H1 (cell line): Measurements from ENCODE around the gene GALNT18. TPM values are rescaled to one million over a fixed set of nuclear protein-coding genes. Genes with fewer than 3 reads are reported as not detected.

Experiments used
- CTCF ChIA-PET: fragments of 300-600 bp; sonication (Branson Sonifier 250); formaldehyde crosslinking; loops from one replicate; lab custom pipeline; 2021; ENCODE audit not compliant: partially characterized antibody; lab: Charles Lee
- POLR2A ChIA-PET: fragments of 300-600 bp; sonication (Branson Sonifier 250); formaldehyde crosslinking; loops from one replicate; lab custom pipeline; 2021; ENCODE audit warnings: inconsistent platforms; ENCODE audit not compliant: partially characterized antibody; lab: Charles Lee
- DNase-seq, 2 experiments: peaks; one replicate each; pipeline versions ENCODE4 v3.0.0 to v3.0.0-alpha.2; 2010 to 2022; ENCODE audit warnings: low spot score in 2 of 2, low read depth in 1 of 2, mixed read lengths in 1 of 2
- FAIRE-seq: peaks from 2 replicates; lab custom pipeline; 2011; peaks lifted over from hg19 to GRCh38; lab: Jason Lieb, UNC
- H2AFZ ChIP-seq: 2 replicates; pipeline ENCODE4 v1.8.1; 2012; ENCODE audit warnings: low read length, inconsistent platforms
- H2AK5ac ChIP-seq: 2 replicates; pipeline ENCODE4 v1.6.1; 2013; ENCODE audit warnings: low read depth, low read length
- H2BK120ac ChIP-seq: replicated peaks from 2 replicates; pipeline ENCODE3; 2013; ENCODE audit warnings: low read depth, low read length, inconsistent platforms
- H2BK12ac ChIP-seq: 2 replicates; pipeline ENCODE4 v1.6.1; 2013; ENCODE audit warnings: low read depth, low read length
- H2BK15ac ChIP-seq: 2 replicates; pipeline ENCODE4 v1.6.1; 2013; ENCODE audit warnings: low read length
- H2BK20ac ChIP-seq: 2 replicates; pipeline ENCODE4 v1.6.1; 2013; ENCODE audit warnings: low read length
- H2BK5ac ChIP-seq: 2 replicates; pipeline ENCODE4 v1.6.1; 2013; ENCODE audit warnings: low read depth, low read length
- H3K14ac ChIP-seq: 2 replicates; pipeline ENCODE4 v1.6.1; 2013; ENCODE audit warnings: inconsistent platforms; ENCODE audit not compliant: insufficient read length
- H3K18ac ChIP-seq: 2 replicates; pipeline ENCODE4 v1.6.1; 2013; ENCODE audit warnings: low read length; ENCODE audit errors: extremely low read depth
- H3K23ac ChIP-seq: 2 replicates; pipeline ENCODE4 v1.6.1; 2013; ENCODE audit warnings: inconsistent platforms; ENCODE audit not compliant: insufficient read length
- H3K23me2 ChIP-seq: 2 replicates; pipeline ENCODE4 v1.6.1; 2013; ENCODE audit warnings: low read depth, low read length
- H3K27ac ChIP-seq: 2 replicates; pipeline ENCODE4 v1.6.1; 2011; ENCODE audit warnings: low read depth, low read length, inconsistent platforms
- H3K27me3 ChIP-seq, 4 experiments: replicated peaks in 1 of 4; 1 replicate in 1 of 4; 2 replicates in 3 of 4; pipeline versions ENCODE4 v1.6.1 to v1.8.1; 2011 to 2013; ENCODE audit warnings: low read length in 3 of 4, mild to moderate bottlenecking in 3 of 4, inconsistent platforms in 2 of 4, mixed read lengths in 2 of 4, moderate library complexity in 1 of 4; ENCODE audit not compliant: control insufficient read depth in 3 of 4, insufficient read depth in 3 of 4; ENCODE audit errors: extremely low read depth in 1 of 4
- H3K36me3 ChIP-seq, 4 experiments: 2 replicates each; pipeline versions ENCODE4 v1.6.1 to v1.8.1; 2011 to 2013; ENCODE audit warnings: mild to moderate bottlenecking in 4 of 4, low read length in 3 of 4, moderate library complexity in 2 of 4, control low read depth in 1 of 4, inconsistent platforms in 1 of 4; ENCODE audit not compliant: insufficient read depth in 4 of 4, control insufficient read depth in 2 of 4
- H3K4ac ChIP-seq: replicated peaks from 2 replicates; pipeline ENCODE3; 2013; ENCODE audit warnings: low read length, low read depth, mixed read lengths, inconsistent platforms; ENCODE audit not compliant: insufficient read length
- H3K4me1 ChIP-seq, 4 experiments: replicated peaks in 1 of 4; 1 replicate in 1 of 4; 2 replicates in 3 of 4; pipeline versions ENCODE4 v1.6.1 to v1.8.1; 2011 to 2013; ENCODE audit warnings: low read length in 3 of 4, inconsistent platforms in 2 of 4, mixed read lengths in 1 of 4; ENCODE audit not compliant: insufficient read depth in 4 of 4, control insufficient read depth in 3 of 4
- H3K4me2 ChIP-seq, 2 experiments: 2 replicates each; pipeline versions ENCODE4 v1.6.1 to v1.8.1; 2011 to 2013; ENCODE audit warnings: low read depth in 2 of 2, low read length in 2 of 2, control low read depth in 1 of 2, inconsistent platforms in 1 of 2, mild to moderate bottlenecking in 1 of 2; ENCODE audit not compliant: insufficient read depth in 1 of 2
- H3K4me3 ChIP-seq, 4 experiments: fragments of 200-600, 300-600 bp in 1 of 4; sonication (generic), shearing (Covaris generic), sonication (Bioruptor Twin) in 1 of 4; 2 replicates each; pipeline versions ENCODE4 v1.5.1 to v1.8.1; 2011 to 2016; ENCODE audit warnings: low read length in 4 of 4, low read depth in 3 of 4, control low read depth in 2 of 4, inconsistent platforms in 2 of 4, mild to moderate bottlenecking in 2 of 4, mixed read lengths in 1 of 4, moderate library complexity in 1 of 4; ENCODE audit not compliant: insufficient read depth in 2 of 4; ENCODE audit errors: extremely low read depth in 1 of 4
- H3K56ac ChIP-seq: replicated peaks from 2 replicates; pipeline ENCODE3; 2013; ENCODE audit warnings: low read depth, mild to moderate bottlenecking, mixed read lengths, low read length, inconsistent platforms; ENCODE audit not compliant: insufficient read length
- H3K79me1 ChIP-seq: 2 replicates; pipeline ENCODE4 v1.6.1; 2013; ENCODE audit warnings: low read depth, low read length, control low read depth
- H3K79me2 ChIP-seq, 2 experiments: 2 replicates each; pipeline versions ENCODE4 v1.6.1 to v1.8.1; 2012 to 2013; ENCODE audit warnings: low read length in 2 of 2, mild to moderate bottlenecking in 2 of 2, inconsistent platforms in 1 of 2; ENCODE audit not compliant: insufficient read depth in 2 of 2, control insufficient read depth in 1 of 2
- H3K9ac ChIP-seq, 4 experiments: replicated peaks in 1 of 4; 1 replicate in 1 of 4; 2 replicates in 3 of 4; pipeline versions ENCODE4 v1.6.1 to v1.8.1; 2011 to 2013; ENCODE audit warnings: low read depth in 3 of 4, low read length in 3 of 4, control low read depth in 2 of 4, mild to moderate bottlenecking in 2 of 4, moderate library complexity in 2 of 4, inconsistent platforms in 1 of 4; ENCODE audit errors: extremely low read depth in 1 of 4
- H3K9me3 ChIP-seq, 2 experiments: 2 replicates each; pipeline versions ENCODE4 v1.6.1 to v1.8.1; 2012 to 2013; ENCODE audit warnings: mild to moderate bottlenecking in 2 of 2, moderate library complexity in 2 of 2, control low read depth in 1 of 2, inconsistent platforms in 1 of 2, low read depth in 1 of 2, low read length in 1 of 2, mixed read lengths in 1 of 2; ENCODE audit not compliant: insufficient read depth in 2 of 2
- H4K20me1 ChIP-seq, 2 experiments: replicated peaks in 1 of 2; 2 replicates each; pipeline versions ENCODE3 to v1.8.1; 2011 to 2013; ENCODE audit warnings: inconsistent platforms in 2 of 2, low read length in 2 of 2, mild to moderate bottlenecking in 1 of 2; ENCODE audit not compliant: insufficient read depth in 2 of 2, control insufficient read depth in 1 of 2
- H4K5ac ChIP-seq: 2 replicates; pipeline ENCODE4 v1.6.1; 2013; ENCODE audit warnings: low read length, low read depth, mixed read lengths, inconsistent platforms; ENCODE audit not compliant: insufficient read length
- H4K8ac ChIP-seq: 2 replicates; pipeline ENCODE4 v1.8.0; 2013; ENCODE audit warnings: mild to moderate bottlenecking, moderate library complexity, low read length, inconsistent platforms; ENCODE audit not compliant: insufficient read depth; ENCODE audit errors: extremely low read depth
- H4K91ac ChIP-seq: replicated peaks from 2 replicates; pipeline ENCODE3; 2013; ENCODE audit warnings: low read length, mixed read lengths, inconsistent platforms; ENCODE audit not compliant: insufficient read length
- ATF2 ChIP-seq: IDR thresholded peaks from 2 replicates; pipeline ENCODE4 v1.6.1; 2012; ENCODE audit warnings: low read length, inconsistent platforms
- CBX5 ChIP-seq: fragments of 300-800, 300-1000 bp; sonication (generic); IDR thresholded peaks from 2 replicates; pipeline ENCODE4 v1.7.1; 2016; ENCODE audit warnings: antibody characterized with exemption, low read length, low read depth
- CEBPB ChIP-seq: IDR thresholded peaks from 2 replicates; pipeline ENCODE4 v1.6.1; 2012; ENCODE audit warnings: low read depth, low read length
- CHD1 ChIP-seq: IDR thresholded peaks from 2 replicates; pipeline ENCODE4 v1.6.1; 2012; ENCODE audit warnings: low read depth, low read length, improper control_type of control experiment
- CHD2 ChIP-seq: IDR thresholded peaks from 2 replicates; pipeline ENCODE4 v1.6.1; 2012; ENCODE audit warnings: low read length, improper control_type of control experiment
- CREB1 ChIP-seq: IDR thresholded peaks from 2 replicates; pipeline ENCODE4 v1.6.1; 2012; ENCODE audit warnings: inconsistent platforms
- MAFK ChIP-seq: IDR thresholded peaks from 2 replicates; pipeline ENCODE4 v1.6.1; 2012; ENCODE audit warnings: low read depth, mild to moderate bottlenecking, improper control_type of control experiment, low read length
- POLR2A ChIP-seq, 2 experiments: IDR thresholded peaks; 1 replicate in 1 of 2; 2 replicates in 1 of 2; pipeline ENCODE4 v1.6.1; 2011; ENCODE audit warnings: low read depth in 2 of 2, low read length in 2 of 2, mild to moderate bottlenecking in 2 of 2; ENCODE audit errors: control extremely low read depth in 1 of 2
- POLR2AphosphoS5 ChIP-seq: IDR thresholded peaks from 2 replicates; pipeline ENCODE4 v1.6.1; 2011; ENCODE audit warnings: low read depth, low read length
- POU5F1 ChIP-seq: IDR thresholded peaks from 2 replicates; pipeline ENCODE4 v1.6.1; 2011; ENCODE audit warnings: low read depth, mild to moderate bottlenecking, low read length, moderate library complexity
- RFX5 ChIP-seq: IDR thresholded peaks from 2 replicates; pipeline ENCODE4 v1.6.1; 2011; ENCODE audit warnings: low read depth, low read length, improper control_type of control experiment, borderline replicate concordance
- TBP ChIP-seq: IDR thresholded peaks from 2 replicates; pipeline ENCODE4 v1.6.1; 2011; ENCODE audit warnings: low read depth, low read length, improper control_type of control experiment
- ZNF274 ChIP-seq: IDR thresholded peaks from 2 replicates; pipeline ENCODE4 v1.7.0; 2012; ENCODE audit warnings: low read length, borderline replicate concordance; ENCODE audit errors: extremely low read depth
- WGBS, 2 experiments: shearing (Covaris generic) in 1 of 2; methylation state at CpG; one replicate each; pipeline versions ENCODE4 v1.1.6 to v1.1.7; 2013 to 2015; ENCODE audit warnings: low lambda C conversion rate in 2 of 2, mixed read lengths in 2 of 2, inconsistent platforms in 1 of 2, low coverage in 1 of 2, missing lambda C conversion rate in 1 of 2; ENCODE audit not compliant: insufficient replicate concordance in 2 of 2, insufficient coverage in 1 of 2, insufficient read length in 1 of 2; ENCODE audit errors: extremely low coverage in 1 of 2, missing lambda C conversion rate in 1 of 2; 5-methylcytosine and 5-hydroxymethylcytosine counted together
- polyA plus RNA-seq, 7 experiments: library from polyadenylated mRNA; depleted of rRNA in 3 of 7; stranded (reverse) in 5 of 7; unstranded in 2 of 7; fragments of >200 nt in 5 of 7; fragments of 200-250 nt in 2 of 7; gene quantifications; 1 replicate in 5 of 7; 2 replicates in 1 of 7; 4 replicates in 1 of 7; pipeline versions ENCODE4 v1.2.1 to v1.2.3, GENCODE V29; 2011 to 2013; ENCODE audit warnings: missing spikeins in 2 of 7, mixed read lengths in 2 of 7
- total RNA-seq: library from RNA; stranded (reverse); fragmentation: NEBNext Ultra II Directional; extraction: Animal tissue kit (Norgen Biotek cat#: 25700); gene quantifications from 2 replicates; pipeline ENCODE4 v1.2.1, GENCODE V29; 2021

GALNT18 gene
- total and polyA plus RNA-seq, 2 of the 8 experiments (the other 6 are each of a cell fraction or from before 2014, with no cell fraction given), result 6.0 to 9.4 TPM

- FAIRE-seq, result no peak
- CTCF ChIA-PET, result interaction anchor here (1.0 to 1.4 kb wide), 5 partner anchors 12 to 425 kb away, joined by 3 to 4 read pairs (median 3); no protein-coding TSS in a partner anchor
These were observed 160.3 kb downstream of the GALNT18 start for GRCh38 chr11:11461473-11461872.

More at GRCh38 chr11:11461473-11461872, 160.3 kb downstream of the GALNT18 start:
- H3K4ac ChIP-seq, result no peak overlapping the region
- H3K4me2 ChIP-seq, result no peak overlapping the region
- H4K20me1 ChIP-seq, result no peaks in the 10 kb centered on the region
- H2BK120ac ChIP-seq, result no peak overlapping the region
- H2BK15ac ChIP-seq, result no peak overlapping the region
- H2BK12ac ChIP-seq, result no peak overlapping the region
- H3K27me3 ChIP-seq, result no peaks in the 10 kb centered on the region
- 93% methylated on average over 10 of the region's 10 CpGs; no CpG with 5 or more reads in 1 of the 2 experiments for WGBS, 2 experiments
- H3K27ac ChIP-seq, result no peak overlapping the region
- no peak overlapping the region for H4K91ac ChIP-seq
- H2BK20ac ChIP-seq, result no peak overlapping the region
- no peaks in the 10 kb centered on the region for H3K23me2 ChIP-seq
- no peak for DNase-seq
- no peaks in the 10 kb centered on the region for H3K9me3 ChIP-seq
- H3K56ac ChIP-seq, result no peak overlapping the region
- no peaks in the 10 kb centered on the region for H3K36me3 ChIP-seq
- no peak overlapping the region for H3K4me3 ChIP-seq
- H2BK5ac ChIP-seq, result no peak overlapping the region
- TF ChIP-seq CHD1, result no peak
- TF ChIP-seq CBX5, result no peak
- TF ChIP-seq TBP, result no peak
- TF ChIP-seq MAFK, result no peak
- no peak for TF ChIP-seq ATF2
- no peak for TF ChIP-seq ZNF274
- TF ChIP-seq CREB1, result no peak
- no peak for TF ChIP-seq POU5F1
- no peak for TF ChIP-seq CEBPB
- TF ChIP-seq CHD2, result no peak
- no peak for TF ChIP-seq RFX5
- TF ChIP-seq POLR2A (IDR thresholded peaks at IDR 0.05; ENCODE audit: control extremely low read depth in 1 of 2, low read depth in 2 of 2, low read length in 2 of 2), result no peak
- TF ChIP-seq POLR2AphosphoS5, result no peak
- H3K23ac ChIP-seq, result no peak overlapping the region
- no peak overlapping the region for H2AK5ac ChIP-seq
- no peaks in the 10 kb centered on the region for H3K4me1 ChIP-seq
- no peak overlapping the region for H4K8ac ChIP-seq
- H3K18ac ChIP-seq, result no peak overlapping the region
- no peak overlapping the region for H3K9ac ChIP-seq
- no peak overlapping the region for H3K14ac ChIP-seq
- H2AFZ ChIP-seq, result no peak overlapping the region
- no peaks in the 10 kb centered on the region for H3K79me2 ChIP-seq
- H4K5ac ChIP-seq, result no peak overlapping the region
- POLR2A ChIA-PET, result no interaction called here
- no peaks in the 10 kb centered on the region for H3K79me1 ChIP-seq
